ENCODE measurements around the gene CYP19A1.

DNA sequence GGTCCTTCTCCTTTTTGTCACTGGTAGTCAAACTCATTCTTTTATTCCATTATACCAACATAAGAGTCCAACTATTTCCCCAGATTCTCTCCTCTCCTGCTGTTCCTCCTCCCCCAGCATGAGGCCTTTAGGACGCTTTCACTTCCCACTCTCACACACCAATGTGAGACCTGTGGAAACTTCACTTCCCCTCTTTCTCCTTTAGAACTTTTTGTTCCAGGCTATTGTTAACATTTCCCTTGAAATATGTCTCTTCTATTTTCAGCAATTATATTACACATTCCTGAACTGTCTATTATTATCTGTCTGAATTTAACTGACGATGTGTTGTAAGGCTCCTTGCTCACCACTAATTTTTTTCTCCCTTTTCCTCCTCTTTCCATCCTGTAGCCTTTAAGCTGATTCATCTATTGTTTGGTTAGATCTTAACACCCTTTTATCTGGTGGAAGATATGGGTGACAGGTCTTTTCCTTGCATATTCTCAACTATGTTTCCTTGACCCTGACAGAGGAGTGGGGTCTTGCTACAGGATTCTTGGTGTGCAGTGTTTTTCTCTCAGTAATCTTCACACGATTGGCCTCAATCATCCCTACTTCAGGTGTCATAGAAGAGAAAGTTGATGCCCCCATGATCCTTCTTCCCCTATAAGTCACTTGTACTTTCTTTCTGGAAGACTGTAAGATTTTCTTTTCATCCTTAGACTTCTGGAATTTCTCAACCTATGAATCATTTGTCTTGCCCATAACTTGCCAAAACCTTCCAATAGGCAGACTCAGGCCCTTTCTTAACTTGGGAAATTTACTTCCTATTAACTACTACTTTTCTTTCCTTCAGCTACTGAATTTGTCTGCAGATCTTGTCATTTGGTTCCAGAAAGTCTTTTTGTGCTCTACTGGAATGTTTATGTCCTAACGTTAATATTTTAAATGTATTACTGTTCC is 5.9 kb downstream of the CYP19A1 start:
- TF ChIP-seq POLR2AphosphoS5 (IDR thresholded peaks at IDR 0.05; ENCODE audit: low read depth, low read length) (no peak), REST (IDR thresholded peaks at IDR 0.05; ENCODE audit: insufficient read depth in 1 of 2, low read depth in 2 of 2, low read length in 2 of 2) (no peak)

Data from PFSK-1 (cell line).